ENCODE data around the gene ULK4. TPM values are rescaled to one million over a fixed set of nuclear protein-coding genes. Genes with fewer than 3 reads are reported as not detected.

The ULK4 gene
- total RNA-seq, 2 donors from 2014 or later = 11.1 to 17.9 TPM

GRCh38 chr3:41808618-41809017 is 153.3 kb downstream of the ULK4 start:
- TF ChIP-seq CTCF (conservative IDR thresholded peaks at IDR 0.05) = no peak
- Histone ChIP-seq H3K4me1 (ENCODE audit: control insufficient read depth, insufficient read depth, low read length) (no peaks in the 10 kb centered on the region), H3K36me3 (ENCODE audit: control insufficient read depth, insufficient read depth, low read length) (no peaks in the 10 kb centered on the region), H3K9ac (ENCODE audit: extremely low read depth, low read length, poor library complexity, severe bottlenecking) (no peak overlapping the region), H3K27ac (ENCODE audit: low read depth, low read length) (no peak overlapping the region), H3K4me3 (ENCODE audit: low read length) (no peak overlapping the region), H3K27me3 (ENCODE audit: control insufficient read depth, insufficient read depth, low read length, poor library complexity, severe bottlenecking) (no peaks in the 10 kb centered on the region), H3K9me3 (ENCODE audit: control insufficient read depth, low read length) (no peaks in the 10 kb centered on the region)
- no peak overlapping the region for H3K4me3 Mint-ChIP-seq
- peaks cover 7% of the 10 kb centered on the region for H3K4me1 Mint-ChIP-seq
- H3K27me3 Mint-ChIP-seq (ENCODE audit: insufficient read depth) = no peaks in the 10 kb centered on the region
- 90 to 95% methylated on average over 4 to 8 of the region's 8 CpGs for WGBS, 2 experiments (ENCODE audit: insufficient coverage in 1 of 2, insufficient read length in 1 of 2)
- no peak overlapping the region for H3K27ac Mint-ChIP-seq
- no peaks in the 10 kb centered on the region for H3K36me3 Mint-ChIP-seq (ENCODE audit: low read depth)
- peaks cover 1% of the 10 kb centered on the region for H3K9me3 Mint-ChIP-seq
- no peak for DNase-seq

- H3K36me3 Mint-ChIP-seq (ENCODE audit: low read depth) = no peaks in the 10 kb centered on the region
- no peaks in the 10 kb centered on the region for H3K27me3 ChIP-seq (ENCODE audit: control insufficient read depth, insufficient read depth, low read length, poor library complexity, severe bottlenecking)
- H3K4me1 Mint-ChIP-seq = peaks cover 7% of the 10 kb centered on the region
- no peaks in the 10 kb centered on the region for H3K4me1 ChIP-seq (ENCODE audit: control insufficient read depth, insufficient read depth, low read length)
- WGBS, 2 experiments (ENCODE audit: insufficient coverage in 1 of 2, insufficient read length in 1 of 2) = 100% methylated on average over 1 of the region's 1 CpG; no CpG with 5 or more reads in 1 of the 2 experiments
- no peak overlapping the region for H3K9ac ChIP-seq (ENCODE audit: extremely low read depth, low read length, poor library complexity, severe bottlenecking)
- no peak for TF ChIP-seq CTCF (conservative IDR thresholded peaks at IDR 0.05)
- H3K27ac ChIP-seq (ENCODE audit: low read depth, low read length) = no peak overlapping the region
- H3K27ac Mint-ChIP-seq = no peak overlapping the region
- no peaks in the 10 kb centered on the region for H3K36me3 ChIP-seq (ENCODE audit: control insufficient read depth, insufficient read depth, low read length)
- no peak overlapping the region for H3K4me3 ChIP-seq (ENCODE audit: low read length)
- H3K9me3 Mint-ChIP-seq = peaks cover 1% of the 10 kb centered on the region
- H3K9me3 ChIP-seq (ENCODE audit: control insufficient read depth, low read length) = no peaks in the 10 kb centered on the region
- H3K27me3 Mint-ChIP-seq (ENCODE audit: insufficient read depth) = no peaks in the 10 kb centered on the region
- DNase-seq = no peak
- H3K4me3 Mint-ChIP-seq = no peak overlapping the region
These were observed 153.8 kb downstream of the ULK4 start for GRCh38 chr3:41808152-41808551.

GRCh38 chr3:41794748-41795589 is 166.9 kb downstream of the ULK4 start:
- no peak overlapping the region for H3K4me3 ChIP-seq (ENCODE audit: low read length)
- H3K4me1 ChIP-seq (ENCODE audit: control insufficient read depth, insufficient read depth, low read length) = peaks cover 8% of the 10 kb centered on the region
- H3K27me3 ChIP-seq (ENCODE audit: control insufficient read depth, insufficient read depth, low read length, poor library complexity, severe bottlenecking) = no peaks in the 10 kb centered on the region
- no peak overlapping the region for H3K27ac ChIP-seq (ENCODE audit: low read depth, low read length)
- Mint-ChIP-seq H3K27me3 (ENCODE audit: insufficient read depth) (no peaks in the 10 kb centered on the region), H3K4me1 (peaks cover 12% of the 10 kb centered on the region), H3K4me3 (no peak overlapping the region), H3K36me3 (ENCODE audit: low read depth) (no peaks in the 10 kb centered on the region), H3K9me3 (no peaks in the 10 kb centered on the region), H3K27ac (no peak overlapping the region)
- H3K9me3 ChIP-seq (ENCODE audit: control insufficient read depth, low read length) = no peaks in the 10 kb centered on the region
- WGBS, 2 experiments (ENCODE audit: insufficient coverage in 1 of 2, insufficient read length in 1 of 2) = 68 to 86% methylated on average over 2 to 5 of the region's 5 CpGs
- no peak for TF ChIP-seq CTCF (conservative IDR thresholded peaks at IDR 0.05)
- H3K9ac ChIP-seq (ENCODE audit: extremely low read depth, low read length, poor library complexity, severe bottlenecking) = no peak overlapping the region
- no peaks in the 10 kb centered on the region for H3K36me3 ChIP-seq (ENCODE audit: control insufficient read depth, insufficient read depth, low read length)
- DNase-seq = no peak

Measured in endodermal cell (in vitro differentiated cells).